ENCODE results near the gene CCSER2.
"Not testable (repeated sequence)": the region's sequence is repeated elsewhere in the genome, so short reads cannot be mapped to it uniquely, and the experiment has no call there.

CCSER2 gene

DNA sequence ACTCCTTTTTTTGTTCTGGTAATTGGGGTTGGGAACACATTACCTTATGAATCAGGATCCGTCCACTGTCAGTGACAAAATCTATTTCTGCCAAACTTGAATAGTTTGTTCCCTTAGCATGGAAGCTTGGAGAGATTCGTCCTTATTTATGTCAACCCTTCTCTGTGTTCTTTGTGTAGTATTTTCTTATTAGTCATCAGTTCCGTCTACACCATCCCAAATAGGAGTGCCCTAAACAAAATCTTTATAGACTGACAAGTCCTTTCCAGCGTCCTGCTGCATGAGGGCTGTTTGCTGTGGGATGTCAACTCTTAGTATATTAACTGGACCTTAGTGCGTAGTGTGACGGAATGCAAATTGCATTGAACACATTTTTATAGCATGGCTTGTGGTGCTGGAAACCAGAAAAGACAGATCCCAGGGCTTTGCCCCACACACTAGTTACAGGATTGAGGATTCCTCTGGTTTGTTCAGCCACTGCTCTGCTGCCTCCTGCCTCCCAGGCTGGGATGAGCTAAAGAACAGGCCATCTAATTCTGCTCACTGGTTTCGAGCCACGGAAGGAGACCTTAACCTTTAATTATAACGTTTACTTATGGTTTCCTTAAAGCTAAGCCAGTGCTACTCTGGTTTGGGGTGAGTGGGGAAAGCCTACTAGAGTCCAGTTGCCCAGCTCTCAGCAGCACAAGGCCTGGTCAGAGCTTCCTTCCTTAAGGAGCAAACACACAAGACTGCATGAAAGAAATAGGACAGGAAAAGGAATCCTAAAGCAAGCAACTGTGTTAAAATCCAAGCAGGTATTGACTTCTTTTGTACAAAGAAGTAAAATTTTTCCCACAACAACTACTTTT is 194.4 kb downstream of the CCSER2 start:
- DNase-seq (ENCODE audit: low read depth in 3 of 3), result no peak

DNA sequence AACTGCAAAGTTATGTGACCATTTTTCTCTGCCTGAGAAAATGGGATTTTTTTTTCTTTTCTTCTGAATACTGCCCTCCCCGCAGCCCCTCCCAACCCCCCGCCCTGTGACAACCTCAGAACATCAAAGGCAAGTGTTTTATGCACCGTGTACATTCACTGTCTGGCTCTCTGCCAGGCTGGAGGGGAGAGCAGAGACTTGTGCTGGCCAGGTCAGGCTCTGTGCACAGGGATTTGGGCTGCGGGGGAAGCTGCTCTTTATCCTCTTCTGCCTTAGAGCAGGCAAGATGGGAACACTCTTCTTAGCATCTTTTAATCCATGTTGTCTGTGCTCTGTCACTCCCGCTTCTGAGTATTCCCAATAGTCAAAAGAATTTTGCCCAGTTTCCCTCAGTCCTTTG is 195.1 kb downstream of the CCSER2 start:
- DNase-seq (ENCODE audit: low read depth in 3 of 3), result no peak

DNA sequence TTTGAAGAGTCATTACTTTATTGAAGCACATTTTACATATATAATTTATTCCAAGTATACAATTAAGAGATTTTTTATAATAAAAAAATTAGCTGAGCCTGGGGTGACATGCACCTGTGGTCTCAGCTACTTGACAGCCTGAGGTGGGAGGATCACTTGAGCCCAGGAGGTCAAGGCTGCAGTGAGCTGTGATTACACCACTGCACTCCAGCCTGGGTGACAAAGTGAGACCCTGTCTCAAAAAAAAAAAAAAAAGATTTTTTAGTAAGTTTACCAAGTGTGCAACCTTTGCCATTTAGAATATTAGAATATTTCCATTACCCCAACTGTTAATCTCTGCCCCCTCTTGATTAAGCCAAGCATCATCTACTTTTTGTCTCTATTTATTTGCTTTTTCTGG is 196.0 kb downstream of the CCSER2 start:
- DNase-seq (ENCODE audit: low read depth in 3 of 3), result no peak

DNA sequence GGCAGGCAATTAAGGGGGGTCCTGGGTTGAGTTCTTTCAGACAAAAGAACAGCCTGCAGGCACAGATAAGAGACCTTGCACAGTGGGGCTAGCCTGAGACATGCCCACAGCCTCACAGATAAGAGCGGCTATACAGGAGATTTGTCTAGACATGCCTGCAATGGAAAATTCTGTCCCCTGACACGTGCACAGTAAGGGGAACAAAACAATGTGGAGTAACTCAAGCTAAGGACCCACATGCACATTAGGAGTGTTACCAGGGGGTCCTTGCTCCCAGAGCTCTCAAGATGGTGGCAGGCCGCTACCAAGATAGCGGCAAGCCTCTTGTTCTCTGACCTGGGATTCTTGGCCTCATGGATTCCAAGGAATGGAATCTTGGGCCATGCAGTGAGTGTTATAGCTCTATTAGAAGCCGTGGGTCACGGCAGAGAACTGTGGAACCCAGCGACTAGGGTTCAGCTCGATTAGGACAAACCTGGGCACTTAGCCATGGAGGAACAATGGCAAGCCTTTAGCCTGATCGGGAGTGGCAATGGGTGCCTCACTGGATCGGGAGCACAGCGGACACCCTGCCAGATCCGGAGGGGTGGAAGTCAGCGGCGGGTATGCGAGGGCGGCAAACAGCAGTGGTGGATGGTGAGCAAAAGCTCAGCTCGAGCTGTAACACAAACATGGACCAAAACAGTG is 196.9 kb downstream of the CCSER2 start:
- DNase-seq (ENCODE audit: low read depth in 3 of 3), result no peak

DNA sequence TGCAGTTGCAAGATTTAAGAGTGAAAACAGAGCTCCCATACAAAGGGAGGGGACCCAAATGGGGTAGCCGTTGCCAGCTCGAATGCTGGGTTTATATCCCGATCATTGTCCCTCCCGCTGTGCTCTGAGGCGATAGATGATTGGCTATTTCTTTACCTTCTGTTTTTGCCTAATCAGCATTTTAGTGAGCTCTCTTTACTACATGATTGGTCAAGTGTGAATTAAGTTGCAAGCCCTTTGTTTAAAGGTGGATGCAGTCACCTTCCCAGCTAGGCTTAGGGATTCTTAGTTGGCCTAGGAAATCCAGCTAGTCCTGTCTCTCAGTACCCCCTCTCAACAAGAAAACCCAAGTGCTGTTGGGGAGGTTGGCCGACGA is 197.4 kb downstream of the CCSER2 start:
- not testable (repeated sequence) for DNase-seq (ENCODE audit: low read depth in 3 of 3)

DNA sequence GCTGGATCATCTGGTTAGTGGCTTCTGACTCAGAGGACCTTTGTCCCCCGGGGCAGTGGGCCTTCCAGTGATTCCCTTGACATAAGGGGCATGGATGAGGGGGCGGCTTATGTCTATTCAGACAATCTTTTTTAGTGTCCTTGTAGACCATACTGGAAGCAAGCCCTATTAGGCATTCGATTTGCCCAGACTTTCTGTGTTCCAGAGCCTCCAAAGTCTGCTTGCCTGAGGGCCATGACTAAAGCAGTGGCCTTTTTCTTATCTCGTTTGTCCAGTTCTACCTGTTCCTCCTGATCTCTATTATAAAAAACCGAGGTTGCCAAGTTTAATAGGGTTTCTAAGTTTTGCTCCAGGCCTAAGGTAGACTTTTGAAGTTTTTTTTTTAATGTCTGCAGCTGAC is 199.0 kb downstream of the CCSER2 start:
- DNase-seq (ENCODE audit: low read depth in 3 of 3), result not testable (repeated sequence)

DNA sequence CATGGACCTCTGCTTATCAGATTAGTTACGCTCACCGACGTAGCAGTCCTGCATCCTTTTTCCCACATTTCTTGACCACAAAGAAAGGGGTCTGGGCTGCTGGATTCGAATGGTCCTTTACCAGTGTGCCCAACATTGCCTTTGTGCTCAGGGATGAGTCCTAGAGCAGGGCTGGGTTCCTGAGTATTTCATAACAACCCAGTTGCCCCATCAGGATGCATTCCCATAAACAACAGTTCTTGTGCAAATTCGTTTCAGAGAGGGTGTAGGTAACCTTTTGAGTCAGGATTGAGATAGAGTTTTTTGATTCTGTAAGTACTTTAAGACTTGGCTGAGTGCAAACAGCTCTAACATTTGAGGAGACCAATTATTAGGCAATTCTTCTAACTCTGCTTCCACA is 200.1 kb downstream of the CCSER2 start:
- DNase-seq (ENCODE audit: low read depth in 3 of 3), result not testable (repeated sequence)

DNA sequence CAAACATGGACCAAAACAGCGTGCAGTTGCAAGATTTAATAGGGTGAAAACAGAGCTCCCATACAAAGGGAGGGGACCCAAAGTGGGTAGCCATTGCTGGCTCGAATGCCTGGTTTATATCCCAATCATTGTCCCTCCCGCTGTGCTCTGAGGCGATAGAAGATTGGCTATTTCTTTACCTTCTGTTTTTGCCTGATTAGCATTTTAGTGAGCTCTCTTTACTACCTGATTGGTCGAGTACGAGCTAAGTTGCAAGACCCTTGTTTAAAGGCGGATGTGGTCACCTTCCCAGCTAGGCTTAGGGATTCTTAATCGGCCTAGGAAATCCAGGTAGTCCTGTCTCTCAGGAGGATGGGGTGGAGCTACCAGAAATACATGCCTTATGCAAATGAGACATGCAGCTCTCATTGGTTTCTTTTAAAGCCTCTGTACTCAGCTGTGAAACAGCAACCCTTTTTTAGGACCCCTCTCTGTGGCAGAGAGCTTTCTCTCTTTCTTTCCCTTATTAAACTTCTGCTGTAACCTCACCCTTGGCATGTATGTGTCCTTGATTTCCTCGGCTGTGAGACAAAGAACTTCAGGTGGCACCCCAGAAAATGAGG is 202.4 kb downstream of the CCSER2 start:
- DNase-seq (ENCODE audit: low read depth in 3 of 3), result no peak

DNA sequence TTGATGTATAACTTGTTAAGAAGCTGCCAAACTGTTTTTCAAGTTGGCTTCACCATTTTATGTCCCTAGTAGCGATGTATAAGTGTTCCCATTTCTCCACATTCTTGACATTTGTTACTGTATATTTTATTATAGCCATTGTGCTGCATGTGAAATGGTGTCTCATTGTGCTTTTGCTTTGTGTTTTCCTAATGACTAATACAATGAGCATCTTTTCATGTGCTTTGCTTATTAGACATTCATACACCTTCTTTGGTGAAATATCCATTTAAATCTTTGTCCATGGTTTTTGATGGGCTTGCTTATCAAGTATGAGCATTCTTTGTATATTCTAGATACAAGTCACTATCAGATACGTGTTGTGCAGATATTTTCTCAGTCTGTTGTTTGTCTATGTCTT is 203.0 kb downstream of the CCSER2 start:
- DNase-seq (ENCODE audit: low read depth in 3 of 3), result no peak

DNA sequence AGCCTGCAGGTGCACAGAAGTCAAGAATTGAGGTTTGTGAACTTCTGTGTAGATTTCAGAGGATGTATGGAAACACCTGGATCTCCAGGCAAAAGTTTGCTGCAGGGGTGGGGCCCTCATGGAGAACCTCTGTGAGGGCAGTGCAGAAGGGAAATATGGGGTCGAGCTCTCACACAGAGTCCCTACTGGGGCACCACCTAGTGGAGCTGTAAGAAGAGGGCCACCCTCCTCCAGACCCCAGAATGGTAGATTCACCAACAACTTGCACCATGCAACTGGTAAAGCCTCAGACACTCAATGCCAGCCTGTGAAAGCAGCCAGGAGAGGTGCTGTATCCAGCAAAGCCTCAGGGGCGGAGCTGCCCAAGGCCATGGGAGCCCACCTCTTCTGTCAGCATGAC is 205.8 kb downstream of the CCSER2 start:
- no peak for DNase-seq (ENCODE audit: low read depth in 3 of 3)

DNA sequence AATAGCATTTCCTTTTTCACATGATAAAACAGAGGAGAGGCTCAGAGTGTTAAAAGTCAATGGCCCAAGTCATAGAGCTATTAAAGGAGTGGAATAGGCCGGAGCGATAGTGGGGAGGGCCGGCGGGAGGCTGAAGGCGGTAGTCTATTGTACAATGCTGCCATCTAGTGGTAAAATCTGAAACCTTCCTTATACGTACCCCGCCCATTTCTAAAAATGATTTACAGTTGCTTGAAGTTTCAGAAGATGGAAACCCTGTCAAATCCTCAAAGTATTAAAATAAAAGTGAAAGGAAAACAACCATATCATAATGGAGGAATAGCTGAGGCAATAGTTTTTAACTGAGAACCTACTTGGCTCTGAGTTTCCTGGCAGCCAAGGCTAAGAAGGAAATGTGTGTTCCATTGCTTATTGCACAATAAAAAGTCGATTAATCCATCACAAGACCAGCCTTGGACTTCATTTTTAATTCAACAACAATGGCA is 209.1 kb downstream of the CCSER2 start:
- no peak for DNase-seq (ENCODE audit: low read depth in 3 of 3)

DNA sequence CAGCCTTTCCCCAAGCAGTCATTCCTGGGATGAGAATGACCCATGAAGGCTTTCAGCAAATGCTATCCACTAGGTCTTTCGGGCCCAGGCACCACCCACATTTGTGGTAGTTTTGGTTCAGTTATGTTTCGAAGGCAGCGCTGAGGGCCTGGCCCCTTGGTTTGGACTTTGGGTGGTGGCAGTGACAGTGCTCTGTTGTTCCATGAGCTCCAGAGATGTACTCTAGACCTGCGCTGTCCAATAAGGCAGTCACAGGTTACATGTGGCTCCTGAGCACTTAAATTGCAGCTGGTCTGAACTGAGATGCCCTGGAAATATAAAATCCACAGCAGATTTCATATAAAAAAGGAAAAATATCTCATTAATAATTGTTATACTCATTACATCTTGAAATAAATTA is 209.6 kb downstream of the CCSER2 start:
- DNase-seq (ENCODE audit: low read depth in 3 of 3), result no peak

DNA sequence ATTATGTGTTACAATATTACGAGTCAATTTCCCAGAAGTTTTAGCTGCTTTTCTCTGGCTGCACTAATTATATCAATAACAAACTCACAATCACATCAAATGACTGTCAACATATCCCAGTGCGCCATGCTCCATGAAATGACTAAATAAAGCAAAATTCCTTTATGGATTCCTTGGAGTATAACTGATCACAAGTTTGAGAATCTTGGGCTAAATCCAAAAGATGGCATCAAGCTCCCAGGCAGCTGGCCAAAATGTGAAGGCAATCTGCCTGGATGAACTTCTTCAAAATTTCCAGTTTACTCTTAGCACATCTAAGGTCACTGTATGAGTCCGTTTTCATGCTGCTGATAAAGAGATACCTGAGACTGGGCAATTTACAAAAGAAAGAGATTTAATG is 210.8 kb downstream of the CCSER2 start:
- no peak for DNase-seq (ENCODE audit: low read depth in 3 of 3)

DNA sequence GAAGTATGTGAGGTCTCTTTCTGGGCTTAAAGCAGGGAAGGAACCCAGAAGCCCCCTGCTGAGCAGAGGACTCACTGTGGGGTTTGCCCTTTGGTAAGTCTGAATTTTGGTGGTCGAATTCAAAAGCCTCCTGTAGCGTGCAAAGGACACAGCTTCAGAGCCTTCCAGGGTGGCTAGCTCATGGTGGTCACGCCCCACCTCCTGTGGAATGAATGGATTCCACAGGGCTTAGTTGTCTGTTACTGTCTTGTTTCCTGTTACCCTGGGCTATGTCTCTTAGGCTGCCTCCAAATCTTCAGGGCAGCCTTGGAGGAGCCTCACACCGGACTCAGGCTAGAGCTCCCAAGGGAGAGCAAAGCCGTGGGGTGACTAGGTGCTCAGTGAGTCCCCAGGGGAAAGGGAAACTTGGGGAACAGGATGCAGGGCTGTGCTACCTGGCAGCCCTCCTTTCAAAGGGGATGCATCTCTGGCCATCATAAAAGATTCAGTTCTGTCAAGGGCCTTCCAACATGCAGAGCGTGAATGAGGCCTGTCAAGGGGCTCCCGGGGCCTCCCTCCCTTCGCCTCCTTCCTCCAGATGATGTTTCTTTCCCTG is 211.7 kb downstream of the CCSER2 start:
- DNase-seq (ENCODE audit: low read depth in 3 of 3), result no peak

DNA sequence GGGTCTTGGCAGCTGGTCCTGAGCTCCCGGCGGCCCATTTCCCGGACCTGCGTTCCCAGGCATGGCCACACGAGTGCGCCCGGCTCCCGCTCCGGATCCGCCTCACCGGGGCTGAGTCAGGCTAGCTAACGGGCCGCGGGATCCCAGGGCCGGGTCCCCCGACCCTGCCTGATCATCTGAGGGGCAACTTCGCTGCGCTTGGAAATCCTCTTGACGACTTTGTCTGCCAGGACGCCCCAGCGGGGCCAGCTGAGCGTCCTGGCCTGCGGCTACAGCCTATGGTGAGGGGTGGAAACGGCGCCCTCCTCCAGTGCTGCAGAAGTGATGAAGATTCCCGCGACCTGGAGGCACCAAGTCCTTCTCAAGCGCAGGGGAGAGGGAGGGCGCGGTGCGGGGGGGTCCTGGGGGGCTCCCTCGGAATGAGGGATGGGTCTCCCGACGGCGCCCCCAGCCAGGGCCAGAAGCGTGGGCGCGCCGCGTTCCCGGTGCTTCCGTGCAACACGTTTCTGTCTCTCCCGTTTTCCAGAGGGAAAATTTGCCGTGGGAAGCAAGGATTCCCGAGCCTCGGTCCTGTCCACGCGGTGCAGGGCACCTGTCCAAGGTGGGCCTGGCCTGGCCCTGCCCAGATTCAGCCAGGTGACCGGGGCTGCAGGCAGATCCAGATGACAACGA is 212.4 kb downstream of the CCSER2 start:
- peak; percentile 48 to 72 (median 57) for DNase-seq (ENCODE audit: low read depth in 3 of 3)

DNA sequence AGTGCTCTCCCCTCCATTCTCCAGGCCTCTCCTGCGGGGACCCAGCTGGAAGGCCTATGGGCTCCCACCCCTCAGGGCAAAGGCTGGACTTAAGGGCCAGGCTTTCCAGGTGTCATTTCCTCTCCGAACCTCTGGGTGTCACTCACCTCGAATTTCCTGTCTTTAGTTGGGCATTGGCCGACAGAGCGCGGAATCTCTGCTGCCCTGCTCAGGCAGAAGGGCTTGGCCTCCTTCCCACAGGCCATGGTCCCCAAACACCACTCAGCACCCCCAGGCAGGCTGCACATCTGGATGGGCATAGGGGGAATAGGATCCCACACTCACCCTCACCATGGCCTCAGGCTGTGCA is 212.9 kb downstream of the CCSER2 start:
- DNase-seq (ENCODE audit: low read depth in 3 of 3), result no peak

DNA sequence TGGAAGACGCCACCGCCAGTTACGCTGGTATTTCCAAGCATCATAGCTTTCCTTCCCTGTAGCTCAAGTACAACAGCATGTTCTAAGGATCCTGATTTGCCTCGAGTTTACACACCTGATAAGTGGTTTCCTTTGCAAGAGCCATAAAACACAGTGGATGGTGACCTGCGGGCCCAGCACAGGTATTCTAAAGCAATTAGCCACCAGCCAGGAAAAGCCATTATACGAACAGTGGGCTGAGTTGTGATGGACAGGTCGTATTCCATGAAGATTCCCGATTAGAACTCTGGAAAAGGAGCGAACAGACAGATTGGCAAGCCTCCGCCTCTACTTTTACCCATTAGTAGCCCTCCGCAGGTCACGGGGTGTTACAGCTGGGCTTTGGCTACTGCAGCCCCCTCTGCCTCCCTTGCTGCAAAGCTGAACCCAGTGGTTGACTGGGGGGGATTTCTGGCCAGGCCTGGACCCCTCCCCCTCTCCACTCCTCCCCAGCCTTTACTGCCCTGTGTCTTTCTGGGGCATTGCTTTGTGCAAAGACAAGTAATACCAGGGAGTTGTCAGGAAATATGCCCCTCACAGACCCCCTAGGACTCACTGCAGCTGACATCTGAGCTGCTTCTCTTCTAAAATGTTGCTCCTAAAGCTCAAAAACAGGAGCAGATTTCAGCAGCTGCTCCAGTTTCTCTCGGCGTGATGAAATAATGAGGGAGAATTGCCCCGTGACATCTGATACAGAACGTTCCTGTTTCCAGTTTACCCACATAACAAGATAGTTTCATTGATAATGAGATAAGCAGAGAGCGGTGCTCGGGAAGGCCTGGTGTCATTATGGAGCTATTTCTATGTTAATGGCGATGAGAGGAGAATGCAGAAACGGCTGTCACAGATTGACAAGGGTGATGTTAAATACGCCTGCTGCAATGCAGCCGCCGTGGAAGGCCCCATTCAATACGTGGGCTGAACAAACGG is 214.4 kb downstream of the CCSER2 start:
- no peak for DNase-seq (ENCODE audit: low read depth in 3 of 3)

DNA sequence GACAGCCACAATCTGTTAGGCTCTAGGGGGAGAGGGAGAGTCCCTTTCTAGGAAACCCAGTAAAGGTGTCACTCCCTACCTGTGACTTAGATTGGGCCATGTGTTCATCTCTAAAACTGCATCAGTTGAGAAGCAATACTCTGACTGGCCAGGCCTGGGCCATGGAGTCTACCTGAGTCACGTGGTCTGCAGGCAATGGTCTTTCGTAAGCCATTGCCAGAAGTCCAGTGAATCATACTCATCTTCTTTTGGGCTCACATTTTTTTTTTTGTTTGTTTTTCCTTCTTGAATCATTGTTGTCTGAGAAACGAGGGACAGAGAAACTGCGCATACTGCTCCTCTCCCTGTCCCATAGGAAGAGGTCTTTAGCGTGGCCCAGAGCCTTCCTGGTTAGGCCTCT is 215.6 kb downstream of the CCSER2 start:
- DNase-seq (ENCODE audit: low read depth in 3 of 3), result no peak

DNA sequence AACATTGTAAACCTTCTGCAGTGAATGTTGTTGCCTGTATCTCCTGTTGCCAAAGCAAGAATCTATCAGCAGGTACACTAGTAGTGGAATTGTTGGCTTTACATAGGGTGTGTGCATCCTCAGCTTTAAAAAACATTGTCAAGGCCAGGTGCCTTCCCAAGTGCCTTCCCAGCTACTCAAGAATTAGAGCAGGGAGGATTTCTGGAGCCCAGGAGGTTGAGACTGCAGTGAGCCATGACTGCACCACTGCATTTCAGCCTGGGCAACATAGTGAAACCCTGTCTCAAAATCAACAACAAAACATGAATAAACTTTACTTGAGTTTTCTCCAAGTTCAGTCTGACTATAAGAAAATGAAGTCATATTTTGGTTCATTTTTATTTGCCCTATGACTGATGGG is 217.3 kb downstream of the CCSER2 start:
- DNase-seq (ENCODE audit: low read depth in 3 of 3), result no peak

DNA sequence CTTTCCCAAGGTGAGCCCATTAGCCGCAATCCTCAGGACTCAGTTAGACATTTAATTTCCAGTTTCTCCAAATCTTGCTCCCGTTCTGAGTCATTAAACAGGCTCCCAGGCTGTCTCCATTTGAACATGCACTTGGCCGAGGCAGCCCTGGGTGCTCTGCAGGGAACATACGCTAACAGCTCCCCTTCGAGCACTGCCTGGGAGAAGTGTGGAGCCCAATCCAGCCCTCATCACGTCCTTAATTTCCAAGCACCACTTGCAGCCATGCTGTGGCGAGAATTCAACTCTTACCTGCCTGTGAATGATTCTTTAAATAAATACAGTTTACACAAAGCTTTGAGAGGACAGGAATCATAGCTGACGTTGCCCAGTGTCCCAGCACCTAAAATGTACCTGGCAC is 218.2 kb downstream of the CCSER2 start:
- DNase-seq (ENCODE audit: low read depth in 3 of 3), result no peak

DNA sequence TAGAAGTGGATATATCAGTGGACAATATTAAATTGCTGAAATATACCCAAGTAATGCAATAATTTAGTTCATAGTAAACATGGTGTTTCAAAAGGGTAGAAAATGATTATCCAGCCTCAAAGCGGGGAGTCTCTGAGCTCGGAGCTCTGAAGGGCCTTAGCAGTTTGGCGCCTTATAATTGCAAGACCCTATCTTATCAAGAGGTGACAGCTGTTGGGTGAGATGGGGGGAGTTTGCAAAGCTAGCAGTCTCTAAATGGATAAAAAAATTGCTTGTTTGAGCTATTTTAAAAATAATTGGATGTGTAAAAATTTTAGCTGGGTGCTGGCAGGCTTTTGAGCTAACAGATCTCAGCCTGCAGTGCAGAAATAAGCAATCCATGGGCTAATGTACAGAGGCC is 219.2 kb downstream of the CCSER2 start:
- no peak for DNase-seq (ENCODE audit: low read depth in 3 of 3)

Measured in stimulated activated CD4-positive, alpha-beta T cell treated with anti-CD3 and anti-CD28 coated beads, TNF-alpha, amount 100 ng/mL, for 24 hours (primary cell).